GM12878 (cell line): Measurements from ENCODE around the gene CILP. TPM values are rescaled to one million over a fixed set of nuclear protein-coding genes. Genes with fewer than 3 reads are reported as not detected.

ENCODE experiments used
- BMI1 ChIP-seq: fragments of 450-650 bp; IDR thresholded peaks from 2 replicates; pipeline ENCODE4 v1.6.1; 2016; ENCODE audit warnings: mild to moderate bottlenecking, moderate library complexity, borderline replicate concordance
- CBX3 ChIP-seq: fragments of 200-600 bp; sonication (generic); IDR thresholded peaks from 2 replicates; pipeline ENCODE4 v1.6.1; 2016; ENCODE audit warnings: low read depth, borderline replicate concordance
- CUX1 ChIP-seq: IDR thresholded peaks from 2 replicates; pipeline ENCODE4 v1.6.1; 2012; ENCODE audit warnings: improper control_type of control experiment, low read depth, low read length; ENCODE audit not compliant: insufficient replicate concordance
- IRF3 ChIP-seq: fragments of 450-650 bp; IDR thresholded peaks from 2 replicates; pipeline ENCODE4 v1.6.1; 2014; ENCODE audit warnings: mild to moderate bottlenecking
- MEF2A ChIP-seq: IDR thresholded peaks from 2 replicates; pipeline ENCODE4 v1.6.1; 2011; ENCODE audit warnings: low read depth, mild to moderate bottlenecking, low read length, moderate library complexity; ENCODE audit not compliant: insufficient read depth
- MYC ChIP-seq: IDR thresholded peaks from 2 replicates; pipeline ENCODE4 v1.6.1; 2011; ENCODE audit warnings: mild to moderate bottlenecking, low read length, moderate library complexity, inconsistent platforms; ENCODE audit not compliant: insufficient read depth, insufficient replicate concordance, insufficient read length, severe bottlenecking
- TAF1 ChIP-seq: IDR thresholded peaks from 2 replicates; pipeline ENCODE4 v1.6.1; 2011; ENCODE audit warnings: mild to moderate bottlenecking, low read depth, low read length, borderline replicate concordance
- ZNF207 ChIP-seq: fragments of 450-650 bp; IDR thresholded peaks from 2 replicates; pipeline ENCODE4 v1.6.1; 2014; ENCODE audit warnings: antibody characterized with exemption, mild to moderate bottlenecking, borderline replicate concordance
- ZNF217 ChIP-seq: fragments of 450-650 bp; IDR thresholded peaks from 2 replicates; pipeline ENCODE4 v1.6.1; 2017; ENCODE audit warnings: antibody characterized with exemption, mild to moderate bottlenecking
- polyA plus RNA-seq, 11 experiments: library from polyadenylated mRNA; depleted of rRNA in 4 of 11; unstranded in 6 of 11; stranded (reverse) in 5 of 11; fragments of >200 nt; fragmentation: Nextera tagmentation in 4 of 11; fragmentation: Illumina TruSeq in 1 of 11; extraction: Ambion mirVana in 4 of 11; extraction: Trizol in 1 of 11; gene quantifications; 1 replicate in 1 of 11; 2 replicates in 10 of 11; pipeline versions ENCODE4 v1.2.1 to v1.2.3, GENCODE V29; 2011 to 2016; ENCODE audit warnings: inconsistent platforms in 2 of 11, missing spikeins in 2 of 11, low read depth in 1 of 11
- total RNA-seq, 4 experiments: library from RNA; depleted of rRNA in 3 of 4; stranded (reverse); fragments of >200 nt in 3 of 4; fragmentation: Illumina TruSeq in 1 of 4; extraction: Trizol in 1 of 4; gene quantifications; 2 replicates each; pipeline versions ENCODE4 v1.2.1 to v1.2.3, GENCODE V29; 2013 to 2021
- TF ChIP-seq, protein P1 (sequence below): fragments of 450-650 bp; IDR thresholded peaks from 2 replicates; pipeline ENCODE4 v1.6.1; 2018; ENCODE audit warnings: borderline replicate concordance, mild to moderate bottlenecking; ENCODE audit not compliant: partially characterized antibody
- TF ChIP-seq, protein P2 (sequence below): IDR thresholded peaks from 2 replicates; pipeline ENCODE4 v1.6.1; 2011; ENCODE audit warnings: mild to moderate bottlenecking, low read depth, low read length, moderate library complexity; ENCODE audit not compliant: insufficient replicate concordance
- TF ChIP-seq, protein P3 (sequence below): IDR thresholded peaks from 2 replicates; pipeline ENCODE4 v1.6.1; 2012; ENCODE audit warnings: low read depth, low read length, improper control_type of control experiment

CILP gene
- total and polyA plus RNA-seq, 10 of the 15 experiments (the other 5 are each of a cell fraction or from before 2014, with no cell fraction given): 0.03 to 0.06 (median 0.04) TPM; not detected in 4

- TF ChIP-seq ZNF217 (no peak), CUX1 (no peak), BMI1 (no peak), MEF2A (0 out of 2 replicates have a peak, but pooled peaks have one; percentile 26), TAF1 (peak; percentile 70; the same call in 1 of the 2 replicates), MYC (no peak), CBX3 (no peak), ZNF207 (no peak), IRF3 (no peak)
- TF ChIP-seq, protein P1, sequence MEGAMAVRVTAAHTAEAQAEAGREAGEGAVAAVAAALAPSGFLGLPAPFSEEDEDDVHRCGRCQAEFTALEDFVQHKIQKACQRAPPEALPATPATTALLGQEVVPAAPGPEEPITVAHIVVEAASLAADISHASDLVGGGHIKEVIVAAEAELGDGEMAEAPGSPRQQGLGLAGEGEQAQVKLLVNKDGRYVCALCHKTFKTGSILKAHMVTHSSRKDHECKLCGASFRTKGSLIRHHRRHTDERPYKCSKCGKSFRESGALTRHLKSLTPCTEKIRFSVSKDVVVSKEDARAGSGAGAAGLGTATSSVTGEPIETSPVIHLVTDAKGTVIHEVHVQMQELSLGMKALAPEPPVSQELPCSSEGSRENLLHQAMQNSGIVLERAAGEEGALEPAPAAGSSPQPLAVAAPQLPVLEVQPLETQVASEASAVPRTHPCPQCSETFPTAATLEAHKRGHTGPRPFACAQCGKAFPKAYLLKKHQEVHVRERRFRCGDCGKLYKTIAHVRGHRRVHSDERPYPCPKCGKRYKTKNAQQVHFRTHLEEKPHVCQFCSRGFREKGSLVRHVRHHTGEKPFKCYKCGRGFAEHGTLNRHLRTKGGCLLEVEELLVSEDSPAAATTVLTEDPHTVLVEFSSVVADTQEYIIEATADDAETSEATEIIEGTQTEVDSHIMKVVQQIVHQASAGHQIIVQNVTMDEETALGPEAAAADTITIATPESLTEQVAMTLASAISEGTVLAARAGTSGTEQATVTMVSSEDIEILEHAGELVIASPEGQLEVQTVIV: peak; percentile 31
- TF ChIP-seq, protein P2, sequence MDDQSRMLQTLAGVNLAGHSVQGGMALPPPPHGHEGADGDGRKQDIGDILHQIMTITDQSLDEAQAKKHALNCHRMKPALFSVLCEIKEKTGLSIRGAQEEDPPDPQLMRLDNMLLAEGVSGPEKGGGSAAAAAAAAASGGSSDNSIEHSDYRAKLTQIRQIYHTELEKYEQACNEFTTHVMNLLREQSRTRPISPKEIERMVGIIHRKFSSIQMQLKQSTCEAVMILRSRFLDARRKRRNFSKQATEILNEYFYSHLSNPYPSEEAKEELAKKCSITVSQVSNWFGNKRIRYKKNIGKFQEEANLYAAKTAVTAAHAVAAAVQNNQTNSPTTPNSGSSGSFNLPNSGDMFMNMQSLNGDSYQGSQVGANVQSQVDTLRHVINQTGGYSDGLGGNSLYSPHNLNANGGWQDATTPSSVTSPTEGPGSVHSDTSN: peak; percentile 58
- TF ChIP-seq, protein P3, sequence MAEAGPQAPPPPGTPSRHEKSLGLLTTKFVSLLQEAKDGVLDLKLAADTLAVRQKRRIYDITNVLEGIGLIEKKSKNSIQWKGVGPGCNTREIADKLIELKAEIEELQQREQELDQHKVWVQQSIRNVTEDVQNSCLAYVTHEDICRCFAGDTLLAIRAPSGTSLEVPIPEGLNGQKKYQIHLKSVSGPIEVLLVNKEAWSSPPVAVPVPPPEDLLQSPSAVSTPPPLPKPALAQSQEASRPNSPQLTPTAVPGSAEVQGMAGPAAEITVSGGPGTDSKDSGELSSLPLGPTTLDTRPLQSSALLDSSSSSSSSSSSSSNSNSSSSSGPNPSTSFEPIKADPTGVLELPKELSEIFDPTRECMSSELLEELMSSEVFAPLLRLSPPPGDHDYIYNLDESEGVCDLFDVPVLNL: 0 out of 2 replicates have a peak, but pooled peaks have one; percentile 22
Observed at GRCh38 chr15:65184868-65185717, 26.2 kb downstream of the CILP start, which contains the start of gene CLPX (continued).
